Measurements from ENCODE around the gene RPS18.

- TF ChIP-seq ZNF785 (CRISPR knock-in tag; IDR thresholded peaks at IDR 0.05) (no peak), TFAM (CRISPR knock-in tag; conservative IDR thresholded peaks at IDR 0.05) (no peak), POLR2A (conservative IDR thresholded peaks at IDR 0.05) (no peak), CTCF (IDR thresholded peaks at IDR 0.05 in 2 of 3, conservative IDR thresholded peaks at IDR 0.05 in 1 of 3; ENCODE audit: insufficient read depth in 2 of 3, low read depth in 1 of 3, low read length in 3 of 3) (no peak)
- TF ChIP-seq, protein P1, sequence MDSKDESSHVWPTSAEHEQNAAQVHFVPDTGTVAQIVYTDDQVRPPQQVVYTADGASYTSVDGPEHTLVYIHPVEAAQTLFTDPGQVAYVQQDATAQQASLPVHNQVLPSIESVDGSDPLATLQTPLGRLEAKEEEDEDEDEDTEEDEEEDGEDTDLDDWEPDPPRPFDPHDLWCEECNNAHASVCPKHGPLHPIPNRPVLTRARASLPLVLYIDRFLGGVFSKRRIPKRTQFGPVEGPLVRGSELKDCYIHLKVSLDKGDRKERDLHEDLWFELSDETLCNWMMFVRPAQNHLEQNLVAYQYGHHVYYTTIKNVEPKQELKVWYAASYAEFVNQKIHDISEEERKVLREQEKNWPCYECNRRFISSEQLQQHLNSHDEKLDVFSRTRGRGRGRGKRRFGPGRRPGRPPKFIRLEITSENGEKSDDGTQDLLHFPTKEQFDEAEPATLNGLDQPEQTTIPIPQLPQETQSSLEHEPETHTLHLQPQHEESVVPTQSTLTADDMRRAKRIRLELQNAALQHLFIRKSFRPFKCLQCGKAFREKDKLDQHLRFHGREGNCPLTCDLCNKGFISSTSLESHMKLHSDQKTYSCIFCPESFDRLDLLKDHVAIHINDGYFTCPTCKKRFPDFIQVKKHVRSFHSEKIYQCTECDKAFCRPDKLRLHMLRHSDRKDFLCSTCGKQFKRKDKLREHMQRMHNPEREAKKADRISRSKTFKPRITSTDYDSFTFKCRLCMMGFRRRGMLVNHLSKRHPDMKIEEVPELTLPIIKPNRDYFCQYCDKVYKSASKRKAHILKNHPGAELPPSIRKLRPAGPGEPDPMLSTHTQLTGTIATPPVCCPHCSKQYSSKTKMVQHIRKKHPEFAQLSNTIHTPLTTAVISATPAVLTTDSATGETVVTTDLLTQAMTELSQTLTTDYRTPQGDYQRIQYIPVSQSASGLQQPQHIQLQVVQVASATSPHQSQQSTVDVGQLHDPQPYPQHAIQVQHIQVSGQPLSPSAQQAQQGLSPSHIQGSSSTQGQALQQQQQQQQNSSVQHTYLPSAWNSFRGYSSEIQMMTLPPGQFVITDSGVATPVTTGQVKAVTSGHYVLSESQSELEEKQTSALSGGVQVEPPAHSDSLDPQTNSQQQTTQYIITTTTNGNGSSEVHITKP (IDR thresholded peaks at IDR 0.05; ENCODE audit: partially characterized antibody) = no peak
Observed at GRCh38 chr6:33286946-33287914, 15.4 kb downstream of the RPS18 start.

All from K562 (cell line).